ENCODE measurements around the gene AFAP1. TPM values are rescaled to one million over a fixed set of nuclear protein-coding genes. Genes with fewer than 3 reads are reported as not detected.

AFAP1 gene
- total RNA-seq, 2 donors from 2014 or later = 32.1 to 40.1 TPM

DNA sequence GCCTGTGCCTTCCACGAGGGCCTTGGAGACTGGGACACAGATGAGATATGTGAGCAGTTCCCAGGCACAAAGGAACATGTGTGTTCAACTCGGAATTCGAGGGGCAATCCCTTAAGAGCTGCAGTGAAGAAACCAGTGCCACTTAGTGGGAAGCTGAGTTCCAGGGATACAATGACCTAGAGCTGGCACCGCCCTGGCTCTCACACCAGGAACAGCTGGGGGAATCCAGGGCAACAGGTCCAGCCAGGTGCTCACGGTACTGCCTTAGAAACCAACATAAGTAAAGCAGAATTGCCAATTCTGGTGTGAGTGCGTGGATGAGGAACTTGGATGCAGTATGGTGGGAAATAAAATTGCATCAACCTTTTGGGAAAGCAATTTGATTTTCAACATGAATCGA, 122.9 kb downstream of the AFAP1 start:
- H3K9me3 ChIP-seq = no peaks in the 10 kb centered on the region
- no peaks in the 10 kb centered on the region for H3K27me3 ChIP-seq (replicated peaks; ENCODE audit: insufficient read depth)
- peaks cover 0 to 8% of the 10 kb centered on the region in 2 donors for H3K4me1 ChIP-seq (ENCODE audit: control insufficient read depth in 1 of 2, low read depth in 2 of 2)
- DNase-seq (ENCODE audit: low spot score) (no peak), ATAC-seq (ENCODE audit: insufficient number of reproducible peaks, low FRiP score, low read depth) (no peak)
- TF ChIP-seq, protein P1, sequence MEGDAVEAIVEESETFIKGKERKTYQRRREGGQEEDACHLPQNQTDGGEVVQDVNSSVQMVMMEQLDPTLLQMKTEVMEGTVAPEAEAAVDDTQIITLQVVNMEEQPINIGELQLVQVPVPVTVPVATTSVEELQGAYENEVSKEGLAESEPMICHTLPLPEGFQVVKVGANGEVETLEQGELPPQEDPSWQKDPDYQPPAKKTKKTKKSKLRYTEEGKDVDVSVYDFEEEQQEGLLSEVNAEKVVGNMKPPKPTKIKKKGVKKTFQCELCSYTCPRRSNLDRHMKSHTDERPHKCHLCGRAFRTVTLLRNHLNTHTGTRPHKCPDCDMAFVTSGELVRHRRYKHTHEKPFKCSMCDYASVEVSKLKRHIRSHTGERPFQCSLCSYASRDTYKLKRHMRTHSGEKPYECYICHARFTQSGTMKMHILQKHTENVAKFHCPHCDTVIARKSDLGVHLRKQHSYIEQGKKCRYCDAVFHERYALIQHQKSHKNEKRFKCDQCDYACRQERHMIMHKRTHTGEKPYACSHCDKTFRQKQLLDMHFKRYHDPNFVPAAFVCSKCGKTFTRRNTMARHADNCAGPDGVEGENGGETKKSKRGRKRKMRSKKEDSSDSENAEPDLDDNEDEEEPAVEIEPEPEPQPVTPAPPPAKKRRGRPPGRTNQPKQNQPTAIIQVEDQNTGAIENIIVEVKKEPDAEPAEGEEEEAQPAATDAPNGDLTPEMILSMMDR (IDR thresholded peaks at IDR 0.05) = no peak
- peaks cover 9% of the 10 kb centered on the region for H3K36me3 ChIP-seq
- no peak overlapping the region for H3K4me3 ChIP-seq
- no peak overlapping the region for H3K27ac ChIP-seq

DNA sequence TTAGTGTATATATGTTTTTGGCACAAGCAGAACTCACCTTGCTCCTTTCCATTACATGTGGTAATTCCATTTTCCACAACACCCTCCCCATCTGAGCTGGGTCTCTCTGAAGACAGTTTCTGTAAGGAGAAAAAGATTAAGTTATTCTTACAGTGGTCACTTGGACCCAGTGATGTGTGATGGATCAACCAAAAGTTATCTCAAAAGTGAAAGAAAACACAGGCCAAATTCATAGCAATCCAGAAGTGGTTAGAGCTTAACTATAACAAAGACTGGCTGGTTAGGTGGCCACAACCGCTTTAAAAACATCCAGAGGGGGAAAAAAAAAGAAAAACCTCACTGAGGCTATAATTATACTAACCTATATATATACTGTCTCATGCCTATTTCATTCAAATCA, 123.7 kb downstream of the AFAP1 start:
- H3K4me1 ChIP-seq (ENCODE audit: control insufficient read depth in 1 of 2, low read depth in 2 of 2) = peaks cover 0 to under 1% of the 10 kb centered on the region in 2 donors

DNA sequence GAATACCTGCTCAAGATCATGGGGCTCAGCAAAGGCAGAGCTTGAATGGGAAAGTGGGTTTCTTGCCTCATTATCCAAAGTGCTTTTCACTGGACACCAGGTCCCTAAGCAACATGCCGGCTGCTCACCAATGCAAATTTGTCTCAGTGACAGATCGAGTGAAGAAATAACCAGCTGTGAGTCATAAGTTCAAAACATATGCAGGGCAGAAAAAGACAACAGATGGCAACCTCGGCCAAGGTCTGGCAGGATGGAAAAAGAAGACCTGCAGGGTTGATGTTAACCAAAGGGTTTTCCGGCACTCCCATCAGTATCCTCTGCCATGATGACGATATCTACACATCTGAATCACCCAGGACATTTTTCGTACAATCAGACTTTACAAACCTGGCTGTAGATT, 124.1 kb downstream of the AFAP1 start:
- H3K27ac ChIP-seq = no peak overlapping the region

More for the DNA sequence above, 123.7 kb downstream of the AFAP1 start:
- Histone ChIP-seq H3K27ac (no peak overlapping the region), H3K4me3 (no peak overlapping the region), H3K36me3 (peaks cover 9% of the 10 kb centered on the region), H3K27me3 (replicated peaks; ENCODE audit: insufficient read depth) (no peaks in the 10 kb centered on the region), H3K9me3 (no peaks in the 10 kb centered on the region)
- TF ChIP-seq, protein P1 (IDR thresholded peaks at IDR 0.05) = no peak
- DNase-seq (ENCODE audit: low spot score) (no peak), ATAC-seq (ENCODE audit: insufficient number of reproducible peaks, low FRiP score, low read depth) (no peak)

DNA sequence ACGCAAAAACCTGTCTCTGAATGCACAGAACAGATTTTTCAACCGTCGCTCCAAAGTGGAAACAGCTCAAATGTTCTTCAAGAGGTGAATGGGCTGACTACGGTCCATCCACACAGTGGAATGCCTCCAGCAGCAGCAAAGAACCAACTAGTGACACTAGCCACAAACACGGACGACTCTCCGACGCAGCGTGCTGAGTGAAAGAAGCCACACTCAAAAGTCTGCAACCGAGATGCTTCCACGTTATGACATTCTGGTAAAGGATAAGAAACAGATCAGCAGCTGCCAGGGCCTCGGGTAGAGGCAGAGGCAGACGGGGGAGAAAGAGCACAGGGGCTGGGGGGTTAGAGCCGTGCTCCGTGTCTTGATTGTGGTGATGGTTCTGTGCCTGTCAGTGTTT, 125.2 kb downstream of the AFAP1 start:
- Histone ChIP-seq H3K4me3 (no peak overlapping the region), H3K9me3 (no peaks in the 10 kb centered on the region), H3K36me3 (peaks cover 9% of the 10 kb centered on the region), H3K27me3 (replicated peaks; ENCODE audit: insufficient read depth) (no peaks in the 10 kb centered on the region), H3K27ac (no peak overlapping the region), H3K4me1 (ENCODE audit: control insufficient read depth in 1 of 2, low read depth in 2 of 2) (no peaks in the 10 kb centered on the region)
- TF ChIP-seq, protein P1 (IDR thresholded peaks at IDR 0.05) = no peak
- ATAC-seq (ENCODE audit: insufficient number of reproducible peaks, low FRiP score, low read depth) (no peak), DNase-seq (ENCODE audit: low spot score) (no peak)

More for the DNA sequence above, 124.1 kb downstream of the AFAP1 start:
- Histone ChIP-seq H3K9me3 (no peaks in the 10 kb centered on the region), H3K27me3 (replicated peaks; ENCODE audit: insufficient read depth) (no peaks in the 10 kb centered on the region), H3K4me3 (no peak overlapping the region), H3K36me3 (peaks cover 9% of the 10 kb centered on the region), H3K4me1 (ENCODE audit: control insufficient read depth in 1 of 2, low read depth in 2 of 2) (no peaks in the 10 kb centered on the region)
- ATAC-seq (ENCODE audit: insufficient number of reproducible peaks, low FRiP score, low read depth) (no peak), DNase-seq (ENCODE audit: low spot score) (no peak)
- TF ChIP-seq, protein P1 (IDR thresholded peaks at IDR 0.05) = no peak

DNA sequence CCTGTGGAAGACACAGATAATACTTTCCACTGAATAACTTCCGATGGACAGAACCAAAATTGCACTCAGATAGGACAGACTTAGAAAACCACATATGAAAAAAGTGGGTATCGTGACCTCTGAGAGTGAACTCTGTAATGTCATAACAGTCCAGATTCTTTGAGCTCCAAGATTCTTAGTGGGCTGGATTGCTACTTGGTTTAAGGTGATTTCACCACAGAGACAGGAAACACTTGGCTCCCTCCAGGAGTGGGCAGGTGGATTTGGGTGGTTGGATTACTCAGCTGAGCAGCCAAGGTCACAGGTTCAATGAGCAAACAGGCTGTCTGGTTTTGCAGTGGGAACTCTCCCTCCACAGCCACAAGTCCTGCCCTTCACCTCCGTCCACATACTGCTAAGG, 126.0 kb downstream of the AFAP1 start:
- TF ChIP-seq, protein P1 (IDR thresholded peaks at IDR 0.05) = no peak
- H3K4me1 ChIP-seq (ENCODE audit: control insufficient read depth in 1 of 2, low read depth in 2 of 2) = peaks cover 0 to 8% of the 10 kb centered on the region in 2 donors
- H3K36me3 ChIP-seq = peaks cover 9% of the 10 kb centered on the region
- no peaks in the 10 kb centered on the region for H3K9me3 ChIP-seq
- ATAC-seq (ENCODE audit: insufficient number of reproducible peaks, low FRiP score, low read depth) (no peak), DNase-seq (ENCODE audit: low spot score) (no peak)
- no peaks in the 10 kb centered on the region for H3K27me3 ChIP-seq (replicated peaks; ENCODE audit: insufficient read depth)
- H3K4me3 ChIP-seq = no peak overlapping the region
- H3K27ac ChIP-seq = no peak overlapping the region

All from thoracic aorta (tissue), 2 donors.